DOHH2 (cell line): ENCODE measurements around the gene NEUROG2.

ENCODE experiments used
- EZH2phosphoT487 ChIP-seq: fragments of 200-600 bp; sonication (generic); IDR thresholded peaks from 2 replicates; pipeline ENCODE4 v1.6.1; 2017; ENCODE audit warnings: borderline replicate concordance, mild to moderate bottlenecking, antibody characterized with exemption, low read length, moderate library complexity, mixed read lengths
- TF ChIP-seq, protein P1 (sequence below): fragments of 200-600 bp; sonication (generic); IDR thresholded peaks from one replicate; pipeline ENCODE4 v1.5.1; 2014; ENCODE audit warnings: antibody characterized with exemption, mild to moderate bottlenecking, low read depth, low read length; ENCODE audit not compliant: poor library complexity, severe bottlenecking

DNA sequence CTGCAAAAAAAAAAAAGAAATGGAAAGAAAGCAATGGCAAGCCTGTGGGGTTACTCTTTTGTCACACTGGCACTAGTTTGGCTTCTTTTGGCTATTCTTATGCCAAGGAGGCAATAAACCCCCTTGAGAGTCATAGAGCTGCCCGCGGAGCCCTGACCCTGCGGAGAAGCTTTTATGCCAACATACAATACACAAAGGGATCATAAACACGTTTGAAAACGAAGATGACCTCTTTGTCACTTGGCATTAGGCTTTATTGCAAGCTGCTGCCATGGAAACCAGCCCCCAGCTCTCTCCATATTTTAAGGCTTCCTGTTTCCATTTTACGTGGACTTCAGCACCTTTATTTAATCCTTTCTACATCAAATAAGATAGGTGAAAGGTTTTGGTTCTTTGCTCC is 7.6 kb downstream of the NEUROG2 start:
- TF ChIP-seq, protein P1, sequence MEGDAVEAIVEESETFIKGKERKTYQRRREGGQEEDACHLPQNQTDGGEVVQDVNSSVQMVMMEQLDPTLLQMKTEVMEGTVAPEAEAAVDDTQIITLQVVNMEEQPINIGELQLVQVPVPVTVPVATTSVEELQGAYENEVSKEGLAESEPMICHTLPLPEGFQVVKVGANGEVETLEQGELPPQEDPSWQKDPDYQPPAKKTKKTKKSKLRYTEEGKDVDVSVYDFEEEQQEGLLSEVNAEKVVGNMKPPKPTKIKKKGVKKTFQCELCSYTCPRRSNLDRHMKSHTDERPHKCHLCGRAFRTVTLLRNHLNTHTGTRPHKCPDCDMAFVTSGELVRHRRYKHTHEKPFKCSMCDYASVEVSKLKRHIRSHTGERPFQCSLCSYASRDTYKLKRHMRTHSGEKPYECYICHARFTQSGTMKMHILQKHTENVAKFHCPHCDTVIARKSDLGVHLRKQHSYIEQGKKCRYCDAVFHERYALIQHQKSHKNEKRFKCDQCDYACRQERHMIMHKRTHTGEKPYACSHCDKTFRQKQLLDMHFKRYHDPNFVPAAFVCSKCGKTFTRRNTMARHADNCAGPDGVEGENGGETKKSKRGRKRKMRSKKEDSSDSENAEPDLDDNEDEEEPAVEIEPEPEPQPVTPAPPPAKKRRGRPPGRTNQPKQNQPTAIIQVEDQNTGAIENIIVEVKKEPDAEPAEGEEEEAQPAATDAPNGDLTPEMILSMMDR: no peak
- TF ChIP-seq EZH2phosphoT487: no peak
